ENCODE data around the gene CBLC.

Gene CBLC

DNA sequence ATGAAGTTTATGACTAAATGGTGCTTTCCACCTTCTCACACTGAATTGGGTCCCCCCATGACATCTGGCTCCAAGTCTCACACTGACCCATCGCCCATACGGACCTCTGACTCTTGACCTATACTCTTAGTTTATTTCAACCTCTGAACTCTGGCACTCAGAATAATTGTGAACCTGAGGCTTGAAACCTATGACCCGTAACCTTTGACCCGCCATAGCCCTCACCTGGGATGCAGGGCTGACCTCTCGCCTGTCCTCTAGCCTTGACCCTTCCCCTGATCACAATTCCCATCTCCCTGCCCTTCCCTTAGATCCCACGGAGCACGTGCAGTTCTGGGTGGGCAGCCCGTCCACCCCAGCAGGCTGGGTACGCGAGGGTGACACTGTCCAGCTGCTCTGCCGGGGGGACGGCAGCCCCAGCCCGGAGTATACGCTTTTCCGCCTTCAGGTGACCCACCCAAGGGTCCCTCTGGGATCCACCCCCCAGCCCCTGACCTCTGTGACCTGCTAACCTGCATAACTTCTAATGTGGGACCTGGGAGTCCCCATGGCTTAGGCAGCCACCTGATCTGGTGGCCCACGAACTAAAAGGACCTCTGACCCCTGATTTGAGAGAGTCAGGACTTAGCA lies 36.3 kb downstream of the CBLC start:
- no peak for DNase-seq (ENCODE audit: low read depth)
- TF ChIP-seq, protein P1, sequence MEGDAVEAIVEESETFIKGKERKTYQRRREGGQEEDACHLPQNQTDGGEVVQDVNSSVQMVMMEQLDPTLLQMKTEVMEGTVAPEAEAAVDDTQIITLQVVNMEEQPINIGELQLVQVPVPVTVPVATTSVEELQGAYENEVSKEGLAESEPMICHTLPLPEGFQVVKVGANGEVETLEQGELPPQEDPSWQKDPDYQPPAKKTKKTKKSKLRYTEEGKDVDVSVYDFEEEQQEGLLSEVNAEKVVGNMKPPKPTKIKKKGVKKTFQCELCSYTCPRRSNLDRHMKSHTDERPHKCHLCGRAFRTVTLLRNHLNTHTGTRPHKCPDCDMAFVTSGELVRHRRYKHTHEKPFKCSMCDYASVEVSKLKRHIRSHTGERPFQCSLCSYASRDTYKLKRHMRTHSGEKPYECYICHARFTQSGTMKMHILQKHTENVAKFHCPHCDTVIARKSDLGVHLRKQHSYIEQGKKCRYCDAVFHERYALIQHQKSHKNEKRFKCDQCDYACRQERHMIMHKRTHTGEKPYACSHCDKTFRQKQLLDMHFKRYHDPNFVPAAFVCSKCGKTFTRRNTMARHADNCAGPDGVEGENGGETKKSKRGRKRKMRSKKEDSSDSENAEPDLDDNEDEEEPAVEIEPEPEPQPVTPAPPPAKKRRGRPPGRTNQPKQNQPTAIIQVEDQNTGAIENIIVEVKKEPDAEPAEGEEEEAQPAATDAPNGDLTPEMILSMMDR (IDR thresholded peaks at IDR 0.05; ENCODE audit: insufficient read depth, low read depth, low read length, missing control alignments): no peak
- no peak overlapping the region for H3K4me3 ChIP-seq (ENCODE audit: low read depth, low read length)

DNA sequence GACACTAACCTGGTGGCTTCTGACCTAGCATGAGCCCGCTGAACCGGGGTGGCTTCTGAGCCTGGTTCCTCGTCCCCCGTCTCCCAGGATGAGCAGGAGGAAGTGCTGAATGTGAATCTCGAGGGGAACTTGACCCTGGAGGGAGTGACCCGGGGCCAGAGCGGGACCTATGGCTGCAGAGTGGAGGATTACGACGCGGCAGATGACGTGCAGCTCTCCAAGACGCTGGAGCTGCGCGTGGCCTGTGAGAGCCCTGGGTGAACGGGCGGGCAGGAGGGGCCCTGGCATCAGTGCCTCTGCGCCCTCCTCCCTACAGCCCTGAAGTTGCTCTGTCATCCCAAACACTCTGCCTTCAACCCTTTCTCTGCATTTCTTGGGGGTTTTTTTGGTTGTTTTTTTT lies 36.8 kb downstream of the CBLC start:
- H3K4me3 ChIP-seq (ENCODE audit: low read depth, low read length): no peak overlapping the region
- no peak for DNase-seq (ENCODE audit: low read depth)
- TF ChIP-seq, protein P1 (IDR thresholded peaks at IDR 0.05; ENCODE audit: insufficient read depth, low read depth, low read length, missing control alignments): no peak

DNA sequence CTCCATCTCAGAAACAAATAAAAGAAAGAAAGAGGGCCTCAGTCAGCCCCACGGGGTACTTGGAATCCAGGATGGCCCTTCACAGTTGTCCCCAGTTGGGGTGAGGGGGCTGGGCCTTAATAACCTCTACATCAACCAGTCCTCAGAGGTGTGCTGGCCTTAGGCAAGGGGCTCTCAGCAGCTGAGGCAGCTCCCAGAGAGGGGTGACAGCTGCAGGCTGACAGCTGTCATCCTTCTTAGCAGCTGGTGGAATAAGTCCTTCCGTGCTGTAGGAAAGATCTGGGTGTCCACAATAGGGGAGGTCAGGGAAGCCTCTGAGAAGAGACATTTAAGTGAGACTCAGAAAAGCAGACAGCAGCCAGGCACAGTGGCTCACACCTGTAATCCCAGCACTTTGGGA lies 38.6 kb downstream of the CBLC start:
- H3K4me3 ChIP-seq (ENCODE audit: low read depth, low read length): no peak overlapping the region
- TF ChIP-seq, protein P1 (IDR thresholded peaks at IDR 0.05; ENCODE audit: insufficient read depth, low read depth, low read length, missing control alignments): no peak
- no peak for DNase-seq (ENCODE audit: low read depth)

- DNase-seq (ENCODE audit: low read depth): no peak
- no peak overlapping the region for H3K4me3 ChIP-seq (ENCODE audit: low read depth, low read length)
- TF ChIP-seq, protein P1 (IDR thresholded peaks at IDR 0.05; ENCODE audit: insufficient read depth, low read depth, low read length, missing control alignments): no peak
These were observed 40.2 kb downstream of the CBLC start for GRCh38 chr19:44817725-44818465.

- DNase-seq (ENCODE audit: low read depth): no peak
- no peak overlapping the region for H3K4me3 ChIP-seq (ENCODE audit: low read depth, low read length)
- TF ChIP-seq, protein P1 (IDR thresholded peaks at IDR 0.05; ENCODE audit: insufficient read depth, low read depth, low read length, missing control alignments): no peak
These were observed 40.9 kb downstream of the CBLC start for GRCh38 chr19:44818466-44819031.

- TF ChIP-seq, protein P1 (IDR thresholded peaks at IDR 0.05; ENCODE audit: insufficient read depth, low read depth, low read length, missing control alignments): no peak
- no peak overlapping the region for H3K4me3 ChIP-seq (ENCODE audit: low read depth, low read length)
- no peak for DNase-seq (ENCODE audit: low read depth)
These were observed 41.6 kb downstream of the CBLC start for GRCh38 chr19:44819246-44819832.

All from GM12865 (cell line).